ENCODE measurements around the gene TMEM125.

GRCh38 chr1:43222879-43223278 is 46.9 kb upstream of the TMEM125 start:
- TF ChIP-seq CTCF (IDR thresholded peaks at IDR 0.05) (no peak), POLR2AphosphoS5 (IDR thresholded peaks at IDR 0.05) (no peak), POLR2A (IDR thresholded peaks at IDR 0.05) (no peak)

Data from prostate gland (tissue), 2 donors.